ENCODE measurements around the gene CCDC185.
"Not testable (repeated sequence)": the region's sequence is repeated elsewhere in the genome, so short reads cannot be mapped to it uniquely, and the experiment has no call there.

Gene CCDC185

DNA sequence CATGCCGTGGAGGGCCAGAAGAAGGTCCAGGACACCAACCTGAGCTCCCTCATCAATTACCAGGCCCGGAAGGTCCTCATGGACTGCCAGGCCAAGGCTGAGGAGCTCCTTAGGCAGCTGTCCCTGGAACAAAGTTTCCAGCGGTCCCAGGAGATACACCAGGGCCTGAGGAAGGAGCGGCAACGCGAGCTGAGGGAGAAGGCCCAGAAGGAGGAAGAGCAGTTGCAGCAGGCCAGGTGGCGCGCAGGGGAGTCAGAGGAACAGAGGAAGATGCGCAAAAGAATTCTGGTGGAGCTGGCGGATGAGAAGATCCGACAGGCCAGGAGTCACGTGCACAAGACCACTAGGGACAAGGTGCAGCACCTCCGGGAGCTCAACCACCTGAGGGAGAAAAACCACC, 1.5 kb downstream of the CCDC185 start:
- no peak for DNase-seq

DNA sequence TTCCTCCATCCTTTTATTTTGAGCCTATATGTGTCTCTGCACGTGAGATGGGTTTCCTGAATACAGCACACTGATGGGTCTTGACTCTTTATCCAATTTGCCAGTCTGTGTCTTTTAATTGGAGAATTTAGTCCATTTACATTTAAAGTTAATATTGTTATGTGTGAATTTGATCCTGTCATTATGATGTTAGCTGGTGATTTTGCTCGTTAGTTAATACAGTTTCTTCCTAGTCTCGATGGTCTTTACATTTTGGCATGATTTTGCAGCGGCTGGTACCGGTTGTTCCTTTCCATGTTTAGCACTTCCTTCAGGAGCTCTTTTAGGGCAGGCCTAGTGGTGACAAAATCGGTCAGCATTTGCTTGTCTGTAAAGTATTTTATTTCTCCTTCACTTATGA, 6.2 kb downstream of the CCDC185 start:
- DNase-seq, result not testable (repeated sequence)

DNA sequence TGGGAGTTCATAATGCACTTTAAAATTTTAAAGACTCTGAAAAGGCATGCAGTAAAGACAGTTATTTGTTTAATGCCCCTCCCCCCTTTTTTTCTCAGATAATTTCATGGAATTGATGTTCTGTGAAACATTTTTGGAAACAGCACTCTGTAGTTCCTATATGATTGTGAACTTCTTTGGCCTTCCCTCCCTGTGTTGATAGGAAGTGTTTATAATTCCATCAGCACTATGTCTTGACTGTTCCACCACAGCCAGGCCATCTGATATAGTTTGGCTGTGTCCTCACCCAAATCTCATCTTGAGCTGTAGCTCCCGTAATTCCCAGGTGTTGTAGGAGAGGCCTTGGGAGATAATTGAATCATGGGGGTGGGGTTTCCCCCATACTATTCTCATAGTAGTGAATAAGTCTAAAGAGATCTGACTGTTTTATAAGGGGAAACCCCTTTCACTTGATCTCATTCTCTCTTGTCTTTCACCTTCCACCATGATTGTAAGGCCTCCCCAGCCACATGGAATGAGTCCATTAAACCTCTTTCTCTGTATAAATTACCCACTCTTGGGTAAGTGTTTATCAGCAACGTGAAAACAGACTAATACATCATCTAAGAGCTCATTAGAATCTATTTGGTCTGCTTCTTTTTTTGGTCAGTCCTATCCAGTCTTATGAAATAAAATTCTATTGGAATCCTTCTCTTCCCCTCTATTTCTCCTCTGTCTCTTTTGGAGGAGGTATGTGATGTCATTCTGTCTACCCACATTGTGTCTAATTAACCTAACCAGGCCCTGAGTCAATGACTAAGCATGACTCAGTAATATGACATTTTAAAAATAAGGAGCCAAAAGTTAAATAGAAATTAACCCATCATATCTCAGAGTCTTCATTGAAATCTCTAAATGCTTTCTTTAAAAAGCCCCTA, 8.9 kb downstream of the CCDC185 start:
- no peak for DNase-seq

DNA sequence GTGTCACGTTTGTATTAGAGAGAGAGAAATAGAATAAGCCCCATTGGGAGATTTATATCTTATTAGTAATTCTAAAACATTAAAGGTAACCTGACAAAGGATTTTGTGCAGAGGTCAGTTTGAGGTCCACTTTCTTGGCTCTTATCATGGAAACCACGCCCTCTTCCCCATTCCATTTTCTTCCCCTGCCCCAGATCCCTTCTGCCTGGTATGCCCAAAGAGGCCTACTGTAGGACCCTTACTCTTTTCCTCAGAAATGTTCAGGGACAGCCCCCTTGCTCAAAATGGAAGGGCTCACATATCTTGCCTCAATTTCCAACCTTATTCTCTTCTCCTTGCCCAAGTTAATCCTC, 9.6 kb downstream of the CCDC185 start:
- no peak for DNase-seq

DNA sequence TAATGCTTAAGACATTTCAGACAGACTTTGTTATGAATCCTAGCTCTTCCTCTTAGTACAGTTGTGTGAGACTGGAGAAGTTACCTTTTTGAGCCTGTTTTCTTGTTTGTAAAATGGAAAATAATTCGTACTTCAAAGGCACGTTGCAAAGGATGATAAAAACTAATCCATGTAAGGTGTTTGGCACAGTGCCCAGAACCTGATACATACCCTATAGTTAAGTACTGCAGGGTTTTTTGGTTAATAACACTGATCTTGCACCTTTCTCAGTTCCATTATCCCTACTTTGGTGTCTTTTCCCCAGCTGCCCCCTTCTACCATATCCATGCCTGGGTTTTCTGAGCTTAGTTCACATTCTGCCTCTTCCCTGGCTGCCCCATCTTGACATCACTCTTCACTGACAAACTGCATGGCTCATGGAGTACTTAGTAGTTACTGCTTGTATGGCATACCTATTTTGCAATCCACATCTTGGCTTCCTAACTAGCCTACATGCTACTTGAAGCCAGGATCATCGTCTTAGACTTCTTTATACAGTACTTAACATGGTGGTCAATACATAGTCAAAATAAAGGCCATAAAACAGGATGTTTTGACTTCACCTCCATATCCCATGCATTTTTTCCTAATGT, 10.1 kb downstream of the CCDC185 start:
- no peak for DNase-seq

DNA sequence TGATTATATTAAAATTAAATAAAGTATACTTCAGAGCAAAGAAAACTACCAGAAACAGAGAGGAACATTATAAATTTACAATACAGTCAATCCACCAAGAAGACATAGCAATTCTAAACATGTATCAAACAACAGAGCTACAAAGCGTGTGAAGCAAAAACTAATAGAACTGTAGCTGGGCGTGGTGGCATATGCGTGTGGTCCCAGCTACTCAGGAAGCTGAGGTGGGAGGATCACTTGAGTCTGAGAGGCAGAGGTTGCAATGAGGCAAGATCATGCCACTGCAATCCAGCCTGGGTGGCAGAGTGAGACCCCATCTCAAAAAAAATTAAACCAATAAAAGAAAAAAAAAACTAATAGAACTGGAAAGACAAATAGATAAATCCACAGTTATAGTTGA, 12.3 kb downstream of the CCDC185 start:
- DNase-seq, result no peak

DNA sequence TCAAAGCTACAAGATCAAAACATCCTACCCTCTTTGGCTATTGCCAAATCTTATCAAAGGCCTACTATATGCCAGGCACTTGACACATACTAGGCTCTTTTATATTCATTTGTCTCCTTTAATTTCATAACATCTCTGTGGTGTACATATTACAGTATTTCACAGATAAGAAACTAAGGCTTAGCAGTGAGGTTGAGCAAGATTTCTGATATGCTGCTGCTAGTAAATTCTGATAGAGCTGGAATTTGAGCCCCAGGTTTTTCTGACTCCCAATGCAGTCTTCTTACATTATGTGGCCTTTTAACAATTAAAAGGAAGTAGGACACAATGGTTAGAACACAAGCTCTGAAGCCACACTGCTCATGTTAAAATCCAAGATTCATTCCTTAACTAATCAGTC, 16.8 kb downstream of the CCDC185 start:
- DNase-seq, result no peak

DNA sequence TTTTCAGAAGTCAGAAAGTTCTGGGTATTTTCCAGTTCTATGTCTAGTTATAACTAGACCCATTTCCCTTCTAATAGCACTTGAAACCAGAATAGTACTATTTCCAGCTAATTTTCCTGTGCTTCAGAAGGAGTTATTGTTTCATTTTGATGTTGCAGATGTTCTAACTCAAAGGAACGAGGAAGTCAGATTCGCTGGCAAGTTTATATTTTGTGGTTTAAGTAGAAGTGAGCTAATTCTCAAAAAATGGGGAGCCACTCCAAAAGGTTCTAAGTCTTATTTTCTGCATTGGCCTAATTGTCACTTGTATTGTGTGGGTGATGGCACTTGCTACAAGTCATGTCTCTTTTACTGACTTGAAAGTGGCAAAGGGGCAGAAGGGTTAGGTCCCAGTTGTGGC, 18.1 kb downstream of the CCDC185 start:
- DNase-seq, result no peak

DNA sequence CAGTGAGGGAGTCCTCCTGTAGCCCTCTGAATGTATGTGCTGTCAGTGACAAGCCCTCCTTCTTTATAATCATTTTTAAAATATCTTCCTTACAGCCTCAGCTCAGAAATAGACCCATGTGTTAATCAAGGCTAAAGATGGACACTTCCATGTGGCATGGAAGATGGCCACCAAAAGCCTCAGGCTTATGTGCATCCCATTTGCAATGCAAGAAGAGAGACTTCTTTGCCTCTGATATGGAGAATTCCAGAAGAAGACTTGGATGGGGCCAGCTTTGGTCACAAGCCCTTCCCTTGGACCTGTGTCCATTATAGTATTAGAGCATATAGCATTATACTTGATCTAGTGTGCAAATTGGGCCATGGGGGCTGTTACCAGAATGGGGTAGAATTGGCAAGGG, 18.5 kb downstream of the CCDC185 start:
- DNase-seq, result no peak

DNA sequence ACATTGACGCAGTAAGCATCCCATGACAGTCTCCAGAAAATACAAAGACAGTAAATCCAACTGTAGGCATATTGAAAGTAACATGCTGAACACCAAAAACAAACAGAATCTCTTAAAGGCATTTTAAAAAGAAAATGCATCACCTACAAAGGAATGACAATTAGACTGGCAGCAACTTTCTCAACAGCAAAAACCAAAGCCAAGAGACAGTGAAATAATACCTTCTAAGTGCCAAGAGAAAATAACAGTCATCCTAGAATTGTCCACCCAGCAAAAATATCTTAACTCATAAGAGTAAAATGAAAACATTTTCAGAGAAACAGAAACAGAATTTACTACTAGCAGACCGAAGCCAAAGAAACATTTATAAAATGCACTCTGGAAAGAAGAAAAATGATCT, 20.0 kb downstream of the CCDC185 start:
- no peak for DNase-seq

DNA sequence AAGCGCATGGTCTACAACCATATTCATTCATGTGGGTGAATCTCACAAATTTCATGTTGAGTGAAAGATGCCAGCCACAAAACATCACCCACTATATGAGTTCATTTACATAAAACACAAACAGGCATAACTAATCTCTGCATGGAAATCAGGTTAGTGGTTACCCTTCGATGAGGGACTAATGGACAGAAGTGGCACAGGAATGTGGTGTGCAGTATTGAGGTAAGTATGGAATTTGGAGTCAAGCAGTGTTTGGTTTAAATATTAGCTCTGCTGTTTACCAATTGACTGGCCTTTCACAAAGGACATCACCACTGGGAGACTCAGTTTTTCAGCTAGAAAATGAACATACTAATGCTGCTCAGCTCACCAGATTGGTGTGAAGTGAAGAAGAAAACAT, 24.2 kb downstream of the CCDC185 start:
- DNase-seq, result no peak

DNA sequence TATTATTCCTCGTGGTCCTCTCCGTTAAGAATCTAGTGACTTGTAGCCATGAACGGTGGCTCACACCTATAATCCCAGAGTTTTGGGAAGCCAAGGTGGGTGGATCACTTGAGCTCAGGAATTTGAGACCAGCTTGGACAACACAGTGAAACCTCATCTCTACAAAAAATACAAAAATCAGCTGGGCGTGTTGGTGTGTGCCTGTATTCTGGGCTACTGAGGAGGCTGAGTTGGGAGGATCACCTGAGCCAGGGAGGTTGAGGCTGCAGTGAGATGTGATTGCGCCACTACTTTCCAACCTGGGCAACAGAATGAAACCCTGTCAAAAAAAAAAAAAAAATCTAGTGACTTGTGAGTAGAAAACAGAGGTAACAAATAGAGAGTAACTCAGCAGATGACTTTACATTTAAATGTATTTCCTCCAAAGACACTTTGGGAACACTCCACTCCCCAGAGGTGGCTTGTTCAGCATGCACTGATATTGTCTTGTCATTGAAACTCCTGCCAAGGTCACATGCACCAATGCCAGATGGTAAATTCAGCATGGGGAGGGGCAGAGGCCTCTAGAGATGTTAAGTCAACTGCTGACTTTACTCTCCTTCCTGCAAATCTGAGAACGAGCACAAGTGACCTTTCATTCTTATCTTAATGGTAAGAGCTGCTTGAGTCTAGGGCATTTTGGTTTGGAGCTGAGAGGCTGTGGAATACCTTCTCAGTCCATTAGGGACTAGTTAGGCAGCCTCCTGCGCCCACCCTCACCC, 24.9 kb downstream of the CCDC185 start:
- DNase-seq, result no peak

DNA sequence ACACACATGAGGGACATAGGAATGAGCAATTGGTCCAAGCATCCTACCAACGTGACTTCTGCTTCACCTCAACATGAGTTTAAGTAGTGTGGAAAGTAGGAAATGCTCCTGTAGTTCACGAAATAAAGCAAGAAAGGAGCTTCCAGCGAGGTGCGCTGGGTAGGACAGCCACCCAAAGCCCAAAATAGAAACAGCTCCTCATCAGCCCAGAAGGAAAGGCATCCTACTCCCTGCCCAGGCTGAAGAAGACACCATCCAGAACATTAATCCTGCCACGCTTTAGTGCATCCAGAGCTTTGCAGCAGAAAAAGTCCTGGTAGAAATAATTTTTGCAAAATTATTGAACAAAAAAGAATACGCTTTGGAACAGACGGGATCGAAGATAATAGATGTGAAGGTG, 25.9 kb downstream of the CCDC185 start:
- no peak for DNase-seq

DNA sequence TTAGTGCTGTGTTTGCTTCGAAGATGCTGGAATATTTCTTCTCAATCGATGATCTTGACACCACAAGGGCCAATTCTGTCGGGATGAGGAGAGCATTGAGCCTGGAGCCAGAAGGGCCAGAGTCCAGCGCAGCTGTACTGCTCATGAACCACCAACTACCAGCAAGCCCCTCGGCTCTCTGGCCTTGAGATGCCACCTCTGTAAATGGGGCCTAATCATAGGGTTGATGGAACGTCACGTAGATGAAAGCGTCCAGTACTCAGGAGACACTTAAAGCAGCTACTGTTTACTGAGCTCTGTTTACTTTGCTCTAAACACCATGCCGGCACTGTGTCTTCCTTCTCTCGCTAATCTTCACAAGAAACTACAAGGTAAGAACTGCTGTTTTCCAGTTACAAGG, 26.3 kb downstream of the CCDC185 start:
- DNase-seq, result no peak

DNA sequence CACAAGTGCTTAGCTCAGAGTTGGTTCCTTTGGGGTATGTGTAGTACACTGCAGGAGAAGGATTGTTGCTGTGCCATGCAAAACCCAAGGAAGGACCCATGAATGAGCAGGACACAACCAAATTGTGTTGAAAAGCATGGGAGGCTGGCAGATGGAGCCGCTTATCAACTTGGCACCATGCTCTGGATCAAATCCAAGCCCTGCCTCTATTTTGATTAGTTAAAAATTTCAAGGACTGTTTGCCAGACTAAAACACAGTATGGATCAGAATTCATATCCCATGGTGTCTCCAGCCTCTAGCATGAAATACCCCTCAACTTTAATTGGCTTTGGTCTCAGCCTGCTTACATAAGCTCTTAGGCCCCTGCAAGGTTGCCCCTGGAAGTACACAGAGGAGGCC, 27.8 kb downstream of the CCDC185 start:
- DNase-seq, result no peak

DNA sequence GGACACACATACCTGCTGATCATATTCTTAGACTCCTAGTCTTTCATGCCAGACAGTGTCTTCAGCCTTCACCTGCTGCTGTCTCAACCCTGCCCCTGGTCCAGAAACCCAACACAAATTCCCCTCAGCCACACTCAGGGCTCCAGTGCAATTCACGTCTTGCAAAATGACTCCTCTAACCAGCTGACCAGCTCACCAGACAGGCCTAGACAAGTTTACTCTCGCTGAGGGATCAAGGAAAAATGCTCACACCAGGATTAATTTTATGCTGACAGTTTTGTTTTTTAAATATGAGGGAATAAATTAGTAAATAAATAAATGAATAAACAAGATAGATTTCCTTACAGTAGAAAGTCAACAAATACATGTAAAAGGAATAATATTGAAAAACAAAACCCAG, 28.5 kb downstream of the CCDC185 start:
- DNase-seq, result no peak

DNA sequence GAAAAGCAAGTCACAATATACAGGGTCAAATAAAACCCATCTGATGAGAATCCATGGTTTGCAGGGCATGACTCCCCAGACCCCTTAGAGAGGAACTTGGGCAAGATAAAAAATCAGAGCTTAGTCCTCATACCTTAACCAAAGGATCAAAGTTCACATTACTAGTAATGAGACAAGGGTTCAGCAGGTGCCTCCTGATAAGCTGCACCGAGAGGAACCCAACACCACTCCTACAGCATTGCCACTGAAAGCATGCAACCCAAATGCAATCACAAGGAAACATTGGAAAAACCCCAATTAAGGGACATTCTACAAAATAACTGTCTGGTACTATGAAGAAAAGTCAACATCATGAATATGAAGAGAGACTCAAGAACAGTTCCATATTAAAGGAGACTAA, 29.7 kb downstream of the CCDC185 start:
- DNase-seq, result no peak

DNA sequence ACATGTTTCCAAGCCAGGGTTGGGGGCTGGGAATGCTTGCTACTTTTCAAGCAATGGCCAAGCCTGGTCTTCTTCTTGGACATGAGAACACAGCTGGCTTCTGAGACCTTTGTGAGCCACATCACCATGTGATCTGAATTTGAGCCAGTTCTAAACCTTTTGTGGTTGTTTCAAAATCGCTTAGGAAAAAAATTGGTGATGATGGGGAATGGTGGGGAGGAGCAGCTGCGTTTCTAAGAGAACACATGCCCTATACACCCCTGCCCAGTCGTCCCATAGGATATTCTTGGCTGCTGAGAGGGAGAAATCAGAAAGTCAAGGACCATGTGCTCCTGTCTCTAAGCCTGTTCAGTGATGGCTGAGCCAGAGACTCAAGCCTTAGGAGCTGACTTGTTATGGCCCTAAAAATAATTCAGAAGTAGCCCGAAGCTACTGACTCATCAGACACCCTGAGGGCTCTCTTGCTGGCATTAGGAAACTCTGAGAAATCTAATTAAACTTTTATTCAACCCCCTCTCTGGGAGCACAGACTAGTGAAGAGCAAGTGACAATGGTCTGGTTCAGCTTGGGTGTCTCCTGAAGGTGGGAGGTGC, 30.5 kb downstream of the CCDC185 start:
- no peak for DNase-seq

DNA sequence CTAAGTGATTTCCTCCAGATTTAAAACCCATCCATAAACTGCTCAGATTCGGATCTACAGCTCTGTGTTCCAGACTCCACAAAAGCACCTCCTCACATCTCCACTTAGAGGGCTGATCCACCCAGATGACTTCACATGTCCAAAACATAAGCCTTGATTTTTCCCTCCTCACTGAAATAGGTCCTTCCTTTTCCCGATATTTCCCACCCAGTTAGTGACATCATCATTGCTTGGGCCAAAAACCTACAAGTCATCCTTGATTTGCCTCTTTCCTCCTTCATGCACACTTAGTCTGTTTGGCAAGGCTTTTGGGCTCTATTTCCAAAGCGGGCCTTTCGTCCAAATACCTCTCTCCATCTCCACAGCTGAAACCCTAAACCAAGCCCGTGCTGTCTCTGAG, 32.3 kb downstream of the CCDC185 start:
- no peak for DNase-seq

DNA sequence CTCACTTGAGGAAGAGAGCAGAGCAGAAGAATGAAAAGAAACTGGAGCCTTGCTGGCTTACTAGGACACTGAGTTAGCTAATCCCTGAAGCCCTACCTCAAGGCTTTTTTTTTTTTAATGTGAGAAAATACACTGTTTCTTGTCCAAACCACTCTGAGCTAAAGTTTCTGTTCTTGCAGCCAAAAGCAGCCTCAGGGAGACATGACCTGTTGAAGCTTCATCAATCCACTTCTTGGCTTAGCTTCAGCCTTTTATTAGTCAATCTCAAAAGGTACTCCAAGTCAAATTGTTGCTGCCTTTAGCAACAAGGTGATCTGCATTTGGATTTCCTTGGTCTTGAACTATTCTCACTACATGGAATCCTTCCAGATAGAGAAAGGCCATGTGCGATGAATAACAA, 33.7 kb downstream of the CCDC185 start:
- DNase-seq, result no peak

DNA sequence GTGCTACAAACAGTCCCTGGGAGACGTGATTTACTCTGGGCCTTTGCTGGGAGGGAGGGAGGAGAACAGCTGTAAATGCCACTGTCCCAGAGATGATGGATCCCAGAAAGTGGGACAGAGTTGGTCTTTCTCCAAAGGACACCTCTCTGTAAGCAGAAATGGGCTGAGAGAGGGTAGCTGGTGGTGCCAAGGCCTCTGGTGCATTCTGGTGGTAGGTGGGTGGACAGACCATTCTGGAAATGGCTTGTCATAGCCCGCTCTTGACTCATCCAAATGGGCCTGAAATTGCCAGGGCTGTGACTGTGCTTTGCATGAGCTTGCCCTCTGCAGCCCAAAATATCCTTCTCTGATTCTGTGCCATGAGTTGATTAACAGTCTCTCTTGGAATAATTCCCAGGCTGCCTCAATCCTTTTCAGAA, 36.1 kb downstream of the CCDC185 start:
- DNase-seq, result no peak

DNA sequence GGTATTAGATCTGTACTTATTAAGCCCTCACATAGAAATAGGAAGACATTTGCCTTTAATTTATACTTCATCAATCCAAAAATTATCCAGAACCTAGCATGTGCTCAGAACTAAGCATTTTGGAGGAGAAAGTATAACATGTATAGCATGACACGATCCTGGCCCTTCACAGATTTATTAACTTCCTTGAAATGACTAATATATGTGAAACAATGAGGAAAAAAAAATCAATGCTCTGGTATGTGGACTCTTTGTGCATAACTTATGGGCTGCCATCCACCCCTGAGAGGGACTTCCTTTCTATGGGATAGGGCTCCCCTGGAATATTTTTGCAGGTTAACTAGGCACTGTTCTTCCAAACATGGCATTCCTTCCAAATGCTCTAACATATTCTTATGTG, 36.6 kb downstream of the CCDC185 start:
- no peak for DNase-seq

DNA sequence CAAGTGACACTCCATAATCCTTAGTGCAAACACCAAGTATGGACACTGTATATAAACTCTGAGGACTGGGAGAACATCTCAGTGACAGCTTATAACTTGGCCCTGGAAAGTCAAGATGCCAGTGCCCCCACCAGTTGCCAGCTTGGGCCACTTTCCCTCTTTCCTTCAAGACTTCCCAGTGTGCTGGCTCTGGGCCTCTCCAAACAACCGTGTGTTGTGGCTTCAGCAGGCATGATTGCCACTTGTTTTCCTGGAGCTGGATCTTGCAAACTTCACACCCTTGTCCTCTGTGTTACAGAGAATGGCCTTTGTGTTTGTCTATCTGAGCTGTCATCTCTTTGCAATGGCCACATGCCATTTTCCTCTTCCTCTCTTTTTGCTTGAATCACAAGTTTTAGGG, 37.0 kb downstream of the CCDC185 start:
- DNase-seq, result no peak

DNA sequence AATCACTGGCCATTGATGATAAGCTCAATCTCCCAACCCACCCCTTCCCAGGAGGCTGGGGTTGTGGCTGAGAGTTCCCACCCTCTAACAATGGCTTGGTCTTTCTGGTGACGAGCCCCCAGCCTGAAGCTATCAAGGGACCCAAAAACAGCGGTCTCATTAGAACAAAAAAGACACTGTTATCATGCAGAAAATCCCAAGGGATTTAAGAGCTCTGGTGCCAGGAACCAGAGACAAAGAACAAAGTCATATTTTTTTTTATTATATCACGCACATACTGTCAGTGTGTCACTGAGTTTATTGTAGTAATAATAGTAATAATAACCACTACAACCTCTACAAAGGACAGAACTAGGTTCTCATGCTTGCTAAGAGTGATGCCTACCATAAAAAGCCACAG, 43.9 kb downstream of the CCDC185 start:
- DNase-seq, result no peak

Measured in activated naive CD4-positive, alpha-beta T cell (primary cell).